GM12878 (cell line): ENCODE results near the gene CEP68.
"Not testable (repeated sequence)": the region's sequence is repeated elsewhere in the genome, so short reads cannot be mapped to it uniquely, and the experiment has no call there.

ENCODE experiments used
- CTCF ChIP-seq, 3 experiments: IDR thresholded peaks in 2 of 3; conservative IDR thresholded peaks in 1 of 3; 2 replicates each; pipeline ENCODE4 v1.5.1; 2011; ENCODE audit warnings: low read depth in 3 of 3, low read length in 3 of 3, mild to moderate bottlenecking in 3 of 3, control low read depth in 2 of 3, moderate library complexity in 2 of 3, inconsistent platforms in 1 of 3, mixed read lengths in 1 of 3; ENCODE audit not compliant: control insufficient read depth in 2 of 3, insufficient read depth in 1 of 3; ENCODE audit errors: extremely low read depth in 1 of 3
- HCFC1 ChIP-seq: fragments of 150-350 bp; IDR thresholded peaks from 2 replicates; pipeline ENCODE4 v1.6.1; 2014; ENCODE audit warnings: low read length
- HDAC6 ChIP-seq: fragments of 200-600 bp; sonication (generic); IDR thresholded peaks from one replicate; pipeline ENCODE4 v1.8.0; 2017; ENCODE audit warnings: antibody characterized with exemption; ENCODE audit not compliant: unreplicated experiment
- POLR2A ChIP-seq: IDR thresholded peaks from 2 replicates; pipeline ENCODE4 v1.6.1; 2011; ENCODE audit warnings: low read depth, mild to moderate bottlenecking, low read length
- YY1 ChIP-seq: IDR thresholded peaks from 2 replicates; pipeline ENCODE4 v1.6.1; 2011; ENCODE audit warnings: low read depth, mild to moderate bottlenecking, low read length

- TF ChIP-seq POLR2A; YY1; HDAC6; HCFC1; CTCF (IDR thresholded peaks at IDR 0.05 in 2 of 3, conservative IDR thresholded peaks at IDR 0.05 in 1 of 3; ENCODE audit: control insufficient read depth in 2 of 3, extremely low read depth in 1 of 3, insufficient read depth in 1 of 3, low read depth in 3 of 3, low read length in 3 of 3): not testable (repeated sequence)
Measured at GRCh38 chr2:65033667-65034066, 22.5 kb upstream of the CEP68 start.
